Mesendoderm (in vitro differentiated cells): ENCODE data around the gene R3HDM1.

ENCODE experiments used
- DNase-seq: peaks from one replicate; pipeline ENCODE4 v3.0.0; 2013
- H2AK5ac ChIP-seq: 2 replicates; pipeline ENCODE4 v1.6.1; 2013; ENCODE audit warnings: low read length, inconsistent platforms
- H2BK120ac ChIP-seq: 2 replicates; pipeline ENCODE4 v1.6.1; 2013; ENCODE audit warnings: low read depth, mild to moderate bottlenecking, low read length, moderate library complexity, mixed read lengths
- H2BK15ac ChIP-seq: replicated peaks from 2 replicates; pipeline ENCODE4 v1.6.1; 2013; ENCODE audit warnings: low read depth, mild to moderate bottlenecking, moderate library complexity
- H2BK5ac ChIP-seq: 2 replicates; pipeline ENCODE4 v1.6.1; 2013; ENCODE audit warnings: low read length, inconsistent platforms
- H3K18ac ChIP-seq: 2 replicates; pipeline ENCODE4 v1.6.1; 2013; ENCODE audit warnings: mild to moderate bottlenecking, low read length, mixed read lengths
- H3K23ac ChIP-seq: one replicate; pipeline ENCODE4 v1.6.1; 2013; ENCODE audit warnings: low read length
- H3K27ac ChIP-seq: 2 replicates; pipeline ENCODE4 v1.5.1; 2013; ENCODE audit warnings: low read depth, mild to moderate bottlenecking, inconsistent platforms, low read length, moderate library complexity
- H3K27me3 ChIP-seq: 2 replicates; pipeline ENCODE4 v1.6.1; 2013; ENCODE audit warnings: low read length, control low read depth, mild to moderate bottlenecking, inconsistent platforms; ENCODE audit not compliant: insufficient read depth, poor library complexity
- H3K36me3 ChIP-seq: 2 replicates; pipeline ENCODE4 v1.6.1; 2013; ENCODE audit warnings: low read length, inconsistent platforms; ENCODE audit not compliant: control insufficient read depth, insufficient read depth
- H3K4ac ChIP-seq: one replicate; pipeline ENCODE4 v1.6.1; 2013; ENCODE audit warnings: low read depth, mild to moderate bottlenecking, low read length, moderate library complexity
- H3K4me1 ChIP-seq: 2 replicates; pipeline ENCODE4 v1.6.1; 2013; ENCODE audit warnings: low read depth, low read length, inconsistent platforms; ENCODE audit not compliant: control insufficient read depth
- H3K4me2 ChIP-seq: 2 replicates; pipeline ENCODE4 v1.6.1; 2013; ENCODE audit warnings: low read length
- H3K4me3 ChIP-seq: 2 replicates; pipeline ENCODE4 v1.5.1; 2013; ENCODE audit warnings: mild to moderate bottlenecking, low read length
- H3K56ac ChIP-seq: one replicate; pipeline ENCODE4 v1.6.1; 2013; ENCODE audit warnings: low read length
- H3K79me1 ChIP-seq: 2 replicates; pipeline ENCODE4 v1.6.1; 2013; ENCODE audit warnings: low read length, inconsistent platforms
- H3K79me2 ChIP-seq: 2 replicates; pipeline ENCODE4 v1.6.1; 2013; ENCODE audit warnings: mild to moderate bottlenecking, low read length; ENCODE audit not compliant: control insufficient read depth, insufficient read depth
- H3K9ac ChIP-seq: 2 replicates; pipeline ENCODE4 v1.6.1; 2013; ENCODE audit warnings: low read length, inconsistent platforms
- H4K5ac ChIP-seq: one replicate; pipeline ENCODE4 v1.6.1; 2013; ENCODE audit warnings: low read length
- H4K8ac ChIP-seq: one replicate; pipeline ENCODE4 v1.6.1; 2013; ENCODE audit warnings: low read depth, mild to moderate bottlenecking, control low read depth, low read length, moderate library complexity
- WGBS: extraction: QIAGEN DNeasy Blood & Tissue Kit; methylation state at CpG from one replicate; pipeline ENCODE4 v1.1.7; 2013; ENCODE audit warnings: low lambda C conversion rate, missing lambda C conversion rate; ENCODE audit not compliant: insufficient coverage; ENCODE audit errors: extremely low coverage; 5-methylcytosine and 5-hydroxymethylcytosine counted together

R3HDM1 gene

GRCh38 chr2:135587958-135588357, 56.7 kb downstream of the R3HDM1 start:
- Histone ChIP-seq H3K4me2 (no peak overlapping the region), H3K18ac (no peak overlapping the region), H3K36me3 (no peaks in the 10 kb centered on the region), H3K9ac (no peak overlapping the region), H3K23ac (no peak overlapping the region), H3K79me2 (no peaks in the 10 kb centered on the region), H3K27ac (no peak overlapping the region), H2BK120ac (no peak overlapping the region), H3K4ac (no peak overlapping the region), H3K4me1 (peaks cover 2% of the 10 kb centered on the region), H3K4me3 (no peak overlapping the region), H4K5ac (no peak overlapping the region), H3K27me3 (no peaks in the 10 kb centered on the region), H4K8ac (no peak overlapping the region), H3K56ac (peak overlapping the region; percentile 34), H2BK5ac (no peak overlapping the region), H2BK15ac (no peak overlapping the region), H3K79me1 (peaks cover 3% of the 10 kb centered on the region), H2AK5ac (no peak overlapping the region)
- DNase-seq, result no peak
- WGBS, result no CpG with 5 or more reads among the region's 1 CpG

GRCh38 chr2:135590619-135591260, 59.5 kb downstream of the R3HDM1 start:
- WGBS, result no CpG with 5 or more reads among the region's 2 CpGs
- no peak overlapping the region for H4K8ac ChIP-seq
- no peak overlapping the region for H3K4me2 ChIP-seq
- H2BK15ac ChIP-seq, result no peak overlapping the region
- H3K4ac ChIP-seq, result no peak overlapping the region
- no peaks in the 10 kb centered on the region for H3K27me3 ChIP-seq
- no peak overlapping the region for H3K4me3 ChIP-seq
- H3K4me1 ChIP-seq, result peaks cover 2% of the 10 kb centered on the region
- no peaks in the 10 kb centered on the region for H3K79me2 ChIP-seq
- H2BK5ac ChIP-seq, result no peak overlapping the region
- H2AK5ac ChIP-seq, result no peak overlapping the region
- no peak for DNase-seq
- H3K79me1 ChIP-seq, result peaks cover 3% of the 10 kb centered on the region
- no peak overlapping the region for H3K23ac ChIP-seq
- H3K27ac ChIP-seq, result no peak overlapping the region
- no peak overlapping the region for H3K9ac ChIP-seq
- H3K18ac ChIP-seq, result no peak overlapping the region
- no peak overlapping the region for H2BK120ac ChIP-seq
- H4K5ac ChIP-seq, result no peak overlapping the region
- no peaks in the 10 kb centered on the region for H3K36me3 ChIP-seq
- H3K56ac ChIP-seq, result no peak overlapping the region

DNA sequence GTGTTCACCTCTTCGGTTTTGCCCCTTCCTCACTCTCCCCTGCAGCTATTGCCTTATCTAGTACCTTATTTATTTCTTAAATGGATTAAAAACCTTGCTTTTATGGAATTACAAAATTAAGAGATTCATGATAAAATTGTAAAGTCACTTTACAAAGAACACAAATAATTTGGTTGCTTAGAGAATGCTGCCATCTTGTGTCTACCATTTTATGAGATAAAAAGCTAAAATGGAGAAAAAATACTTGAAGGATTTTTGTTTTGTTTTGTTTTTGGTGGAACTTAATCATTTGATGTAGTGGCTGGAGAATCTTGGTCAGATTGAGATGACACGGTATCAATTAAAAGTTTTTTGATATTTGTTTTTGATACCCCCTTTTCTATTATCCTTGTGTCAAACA, 69.6 kb downstream of the R3HDM1 start:
- no peak overlapping the region for H3K23ac ChIP-seq
- no peak overlapping the region for H3K56ac ChIP-seq
- H2BK120ac ChIP-seq, result no peak overlapping the region
- no peak overlapping the region for H2AK5ac ChIP-seq
- no peaks in the 10 kb centered on the region for H3K79me2 ChIP-seq
- no peaks in the 10 kb centered on the region for H3K4me1 ChIP-seq
- H2BK5ac ChIP-seq, result no peak overlapping the region
- H3K4me2 ChIP-seq, result no peak overlapping the region
- peaks cover 3% of the 10 kb centered on the region for H3K79me1 ChIP-seq
- DNase-seq, result no peak
- H3K4ac ChIP-seq, result no peak overlapping the region
- no peaks in the 10 kb centered on the region for H3K27me3 ChIP-seq
- no peak overlapping the region for H3K18ac ChIP-seq
- H4K5ac ChIP-seq, result no peak overlapping the region
- no peak overlapping the region for H4K8ac ChIP-seq
- no peak overlapping the region for H2BK15ac ChIP-seq
- no peaks in the 10 kb centered on the region for H3K36me3 ChIP-seq
- no CpG with 5 or more reads among the region's 2 CpGs for WGBS
- no peak overlapping the region for H3K9ac ChIP-seq
- no peak overlapping the region for H3K27ac ChIP-seq
- H3K4me3 ChIP-seq, result no peak overlapping the region

DNA sequence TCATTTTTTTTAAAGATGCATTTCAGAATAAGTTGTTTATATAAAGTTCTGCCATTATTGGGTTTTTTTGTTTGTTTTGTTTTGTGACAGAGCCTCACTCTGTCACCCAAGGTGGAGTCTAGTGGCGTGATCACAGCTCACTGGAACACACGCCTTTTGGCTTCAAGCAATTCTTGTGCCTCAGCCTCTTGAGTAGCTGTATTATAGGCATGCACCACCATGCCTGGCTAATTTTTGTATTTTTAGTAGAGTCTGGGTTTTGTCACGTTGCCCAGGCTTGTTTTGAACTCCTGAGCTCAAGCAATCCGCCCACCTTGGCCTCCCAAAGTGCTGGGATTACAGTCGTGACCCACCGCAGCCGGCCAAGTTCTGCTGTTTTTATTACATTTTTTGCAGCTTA, 72.3 kb downstream of the R3HDM1 start:
- no peak overlapping the region for H2BK5ac ChIP-seq
- H3K23ac ChIP-seq, result no peak overlapping the region
- no peaks in the 10 kb centered on the region for H3K79me2 ChIP-seq
- no peaks in the 10 kb centered on the region for H3K4me1 ChIP-seq
- H3K36me3 ChIP-seq, result no peaks in the 10 kb centered on the region
- no peak overlapping the region for H3K9ac ChIP-seq
- H2BK120ac ChIP-seq, result no peak overlapping the region
- H3K27ac ChIP-seq, result no peak overlapping the region
- H4K8ac ChIP-seq, result no peak overlapping the region
- H3K18ac ChIP-seq, result no peak overlapping the region
- no CpG with 5 or more reads among the region's 7 CpGs for WGBS
- no peak for DNase-seq
- no peak overlapping the region for H3K4me3 ChIP-seq
- H3K27me3 ChIP-seq, result no peaks in the 10 kb centered on the region
- peaks cover 3% of the 10 kb centered on the region for H3K79me1 ChIP-seq
- no peak overlapping the region for H3K4me2 ChIP-seq
- no peak overlapping the region for H4K5ac ChIP-seq
- no peak overlapping the region for H2BK15ac ChIP-seq
- H2AK5ac ChIP-seq, result no peak overlapping the region
- H3K4ac ChIP-seq, result no peak overlapping the region
- no peak overlapping the region for H3K56ac ChIP-seq

DNA sequence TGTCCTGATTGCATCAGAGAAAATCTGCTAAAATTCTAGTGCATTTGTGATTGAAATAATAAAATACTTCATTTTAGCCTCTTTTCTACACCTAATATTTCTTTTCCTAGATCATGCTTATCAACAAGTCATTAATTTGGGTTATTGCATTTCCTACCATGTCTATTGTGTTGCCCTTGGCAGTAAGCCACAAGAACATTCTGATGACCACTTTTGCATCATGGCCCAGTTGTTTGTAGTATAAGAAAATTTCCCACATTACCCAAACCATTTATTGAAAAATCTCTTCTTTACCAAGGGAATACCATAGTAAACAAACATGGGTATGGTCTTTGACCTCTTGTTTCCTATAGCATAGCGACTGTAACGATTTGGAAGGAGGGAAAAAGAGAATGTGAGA, 76.3 kb downstream of the R3HDM1 start:
- Histone ChIP-seq H4K8ac (no peak overlapping the region), H3K27me3 (no peaks in the 10 kb centered on the region), H3K9ac (no peak overlapping the region), H4K5ac (no peak overlapping the region), H3K18ac (no peak overlapping the region), H3K4me2 (no peak overlapping the region), H3K79me1 (no peaks in the 10 kb centered on the region), H2BK5ac (no peak overlapping the region), H3K79me2 (no peaks in the 10 kb centered on the region), H2BK120ac (no peak overlapping the region), H2BK15ac (no peak overlapping the region), H3K56ac (no peak overlapping the region), H3K36me3 (no peaks in the 10 kb centered on the region), H3K23ac (no peak overlapping the region), H3K4me1 (no peaks in the 10 kb centered on the region), H3K27ac (no peak overlapping the region), H2AK5ac (no peak overlapping the region), H3K4ac (no peak overlapping the region), H3K4me3 (no peak overlapping the region)
- no CpG with 5 or more reads among the region's 2 CpGs for WGBS
- no peak for DNase-seq

DNA sequence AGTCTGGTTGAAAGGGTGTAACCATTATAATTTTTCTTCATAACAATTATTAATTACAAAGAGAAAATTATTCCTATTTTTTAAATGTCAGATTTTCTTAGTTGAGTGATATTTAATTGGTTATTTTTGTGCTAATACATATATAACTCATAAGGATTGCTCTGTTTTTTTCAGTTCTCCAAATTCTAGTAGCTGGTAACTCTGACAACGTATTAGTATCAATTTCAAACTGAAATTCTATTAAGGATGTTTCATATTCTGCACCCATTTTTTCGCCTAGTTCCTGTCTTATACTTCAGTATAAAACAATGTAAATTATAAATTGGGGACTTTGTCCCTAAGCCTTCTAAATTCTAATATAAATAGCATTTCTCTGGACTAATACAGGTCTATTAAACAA, 81.0 kb downstream of the R3HDM1 start:
- Histone ChIP-seq H3K79me1 (no peaks in the 10 kb centered on the region), H4K5ac (no peak overlapping the region), H3K56ac (no peak overlapping the region), H3K27me3 (no peaks in the 10 kb centered on the region), H4K8ac (no peak overlapping the region), H2BK15ac (no peak overlapping the region), H3K23ac (no peak overlapping the region), H3K4me1 (no peaks in the 10 kb centered on the region), H3K4me2 (no peak overlapping the region), H3K9ac (no peak overlapping the region), H3K4ac (no peak overlapping the region), H3K27ac (no peak overlapping the region), H3K36me3 (no peaks in the 10 kb centered on the region), H3K18ac (no peak overlapping the region), H3K79me2 (no peaks in the 10 kb centered on the region), H2AK5ac (no peak overlapping the region), H2BK5ac (no peak overlapping the region), H2BK120ac (no peak overlapping the region), H3K4me3 (no peak overlapping the region)
- WGBS, result no CpG with 5 or more reads among the region's 2 CpGs
- no peak for DNase-seq
